H1 (cell line): Measurements from ENCODE around the gene OGFOD3. TPM values are rescaled to one million over a fixed set of nuclear protein-coding genes. Genes with fewer than 3 reads are reported as not detected.

Source experiments
- CTCF ChIP-seq, 3 experiments: IDR thresholded peaks; 1 replicate in 2 of 3; 2 replicates in 1 of 3; pipeline versions ENCODE4 v1.5.1 to v1.6.1; 2011; ENCODE audit warnings: low read length in 3 of 3, mild to moderate bottlenecking in 3 of 3, inconsistent platforms in 2 of 3, low read depth in 1 of 3, moderate library complexity in 1 of 3; ENCODE audit not compliant: insufficient read depth in 1 of 3; ENCODE audit errors: control extremely low read depth in 1 of 3
- HDAC2 ChIP-seq, 2 experiments: fragments of 300-600 bp in 1 of 2; sonication (generic) in 1 of 2; IDR thresholded peaks; 2 replicates each; pipeline ENCODE4 v1.6.1; 2011 to 2012; ENCODE audit warnings: low read depth in 2 of 2, low read length in 2 of 2, mild to moderate bottlenecking in 2 of 2, moderate library complexity in 2 of 2, borderline replicate concordance in 1 of 2, inconsistent platforms in 1 of 2
- KDM5A ChIP-seq: fragments of 200-600 bp; IDR thresholded peaks from 2 replicates; pipeline ENCODE4 v1.7.1; 2012; ENCODE audit warnings: mild to moderate bottlenecking, low read length, inconsistent platforms, mixed read lengths
- polyA plus RNA-seq, 7 experiments: library from polyadenylated mRNA; depleted of rRNA in 3 of 7; stranded (reverse) in 5 of 7; unstranded in 2 of 7; fragments of >200 nt in 5 of 7; fragments of 200-250 nt in 2 of 7; gene quantifications; 1 replicate in 5 of 7; 2 replicates in 1 of 7; 4 replicates in 1 of 7; pipeline versions ENCODE4 v1.2.1 to v1.2.3, GENCODE V29; 2011 to 2013; ENCODE audit warnings: missing spikeins in 2 of 7, mixed read lengths in 2 of 7
- total RNA-seq: library from RNA; stranded (reverse); fragmentation: NEBNext Ultra II Directional; extraction: Animal tissue kit (Norgen Biotek cat#: 25700); gene quantifications from 2 replicates; pipeline ENCODE4 v1.2.1, GENCODE V29; 2021

OGFOD3 gene
- total and polyA plus RNA-seq, 2 of the 8 experiments (the other 6 are each of a cell fraction or from before 2014, with no cell fraction given), result 21.1 to 21.8 TPM

DNA sequence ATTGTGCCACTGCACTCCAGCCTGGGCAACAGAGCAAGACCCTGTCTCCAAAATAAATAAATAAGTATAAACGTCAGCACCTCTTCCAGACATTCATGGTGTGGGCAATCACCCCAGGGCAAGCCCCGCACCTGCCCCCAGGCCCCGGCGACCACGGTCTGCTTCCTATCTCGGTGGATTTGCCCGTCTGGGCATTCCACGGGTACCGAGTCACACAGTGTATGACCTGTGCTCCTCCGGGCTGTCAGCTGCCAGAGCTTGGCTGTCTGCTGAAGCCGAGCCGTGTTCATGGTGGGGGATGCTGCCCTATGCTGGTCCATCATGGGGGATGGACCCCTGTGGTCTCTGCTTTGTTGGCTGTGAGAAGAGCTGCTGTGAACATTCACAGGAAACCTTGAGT lies 16.7 kb upstream of the OGFOD3 start (continued):
- TF ChIP-seq CTCF (IDR thresholded peaks at IDR 0.05; ENCODE audit: control extremely low read depth in 1 of 3, insufficient read depth in 1 of 3, low read depth in 1 of 3, low read length in 3 of 3), result no peak
- no peak for TF ChIP-seq HDAC2 (IDR thresholded peaks at IDR 0.05; ENCODE audit: borderline replicate concordance in 1 of 2, low read depth in 2 of 2, low read length in 2 of 2)
- no peak for TF ChIP-seq KDM5A
